ENCODE results near the gene PTPRM. TPM values are rescaled to one million over a fixed set of nuclear protein-coding genes. Genes with fewer than 3 reads are reported as not detected.

Gene PTPRM
- polyA plus RNA-seq, 3 donors, result 0.04 to 2.1 (median 0.66) TPM

GRCh38 chr18:8208716-8209115, 641.6 kb downstream of the PTPRM start:
- Histone ChIP-seq H3K4me2 (replicated peaks; ENCODE audit: extremely low read depth, low read length, poor library complexity, severe bottlenecking) (no peak overlapping the region), H4K20me1 (ENCODE audit: insufficient read depth, low read length) (no peaks in the 10 kb centered on the region), H3K4me1 (ENCODE audit: control insufficient read depth in 1 of 2, insufficient read depth in 2 of 2, low read length in 2 of 2) (no peaks in the 10 kb centered on the region), H3K27me3 (ENCODE audit: control insufficient read depth in 2 of 2, insufficient read depth in 2 of 2, low read length in 2 of 2) (no peaks in the 10 kb centered on the region), H3K79me2 (ENCODE audit: insufficient read depth, low read length) (no peaks in the 10 kb centered on the region), H2AFZ (ENCODE audit: insufficient read depth, low read depth, low read length, poor library complexity, severe bottlenecking) (no peak overlapping the region), H3K9me3 (replicated peaks in 1 of 2; ENCODE audit: control insufficient read depth in 1 of 2, insufficient read depth in 1 of 2, low read length in 2 of 2) (no peaks in the 10 kb centered on the region), H3K36me3 (replicated peaks in 1 of 2; ENCODE audit: control insufficient read depth in 1 of 2, insufficient read depth in 2 of 2, low read length in 2 of 2) (no peaks in the 10 kb centered on the region), H3K9ac (ENCODE audit: insufficient read depth, low read length, poor library complexity, severe bottlenecking) (no peak overlapping the region), H3K27ac (ENCODE audit: low read depth in 1 of 2, low read length in 2 of 2) (no peak overlapping the region), H3K4me3 (replicated peaks in 1 of 3; ENCODE audit: low read depth in 2 of 3, low read length in 3 of 3) (no peak overlapping the region)
- no peak for DNase-seq
- Mint-ChIP-seq H3K27ac (no peak overlapping the region), H3K9me3 (peaks cover 2 to 19% (median 6%) of the 10 kb centered on the region in 7 donors), H3K4me1 (no peaks in the 10 kb centered on the region), H3K27me3 (ENCODE audit: low read depth in 3 of 3) (no peaks in the 10 kb centered on the region), H3K4me3 (no peak overlapping the region), H3K36me3 (no peaks in the 10 kb centered on the region)
- WGBS (ENCODE audit: insufficient coverage), result 61% methylated on average over 6 of the region's 6 CpGs
- no peak for TF ChIP-seq CTCF (IDR thresholded peaks at IDR 0.05)
- intact Hi-C loops (cut with micrococcal nuclease), result no loop called here

GRCh38 chr18:8212896-8213780, 646.0 kb downstream of the PTPRM start:
- Histone ChIP-seq H2AFZ (ENCODE audit: insufficient read depth, low read depth, low read length, poor library complexity, severe bottlenecking) (no peak overlapping the region), H3K4me3 (replicated peaks in 1 of 3; ENCODE audit: low read depth in 2 of 3, low read length in 3 of 3) (no peak overlapping the region), H3K27me3 (ENCODE audit: control insufficient read depth in 2 of 2, insufficient read depth in 2 of 2, low read length in 2 of 2) (no peaks in the 10 kb centered on the region), H3K36me3 (replicated peaks in 1 of 2; ENCODE audit: control insufficient read depth in 1 of 2, insufficient read depth in 2 of 2, low read length in 2 of 2) (no peaks in the 10 kb centered on the region), H3K9me3 (replicated peaks in 1 of 2; ENCODE audit: control insufficient read depth in 1 of 2, insufficient read depth in 1 of 2, low read length in 2 of 2) (no peaks in the 10 kb centered on the region), H3K9ac (ENCODE audit: insufficient read depth, low read length, poor library complexity, severe bottlenecking) (no peak overlapping the region), H3K4me1 (ENCODE audit: control insufficient read depth in 1 of 2, insufficient read depth in 2 of 2, low read length in 2 of 2) (no peaks in the 10 kb centered on the region), H3K27ac (ENCODE audit: low read depth in 1 of 2, low read length in 2 of 2) (no peak overlapping the region), H3K4me2 (replicated peaks; ENCODE audit: extremely low read depth, low read length, poor library complexity, severe bottlenecking) (no peak overlapping the region), H4K20me1 (ENCODE audit: insufficient read depth, low read length) (no peaks in the 10 kb centered on the region), H3K79me2 (ENCODE audit: insufficient read depth, low read length) (no peaks in the 10 kb centered on the region)
- DNase-seq, result no peak
- H3K27me3 Mint-ChIP-seq (ENCODE audit: low read depth in 3 of 3), result no peaks in the 10 kb centered on the region
- TF ChIP-seq CTCF (IDR thresholded peaks at IDR 0.05), result no peak
- no peaks in the 10 kb centered on the region for H3K4me1 Mint-ChIP-seq
- H3K4me3 Mint-ChIP-seq, result no peak overlapping the region
- intact Hi-C loops (cut with micrococcal nuclease), result no loop called here
- WGBS (ENCODE audit: insufficient coverage), result 100% methylated on average over 5 of the region's 8 CpGs
- peaks cover 4 to 19% (median 7%) of the 10 kb centered on the region in 7 donors for H3K9me3 Mint-ChIP-seq
- no peaks in the 10 kb centered on the region for H3K36me3 Mint-ChIP-seq
- no peak overlapping the region for H3K27ac Mint-ChIP-seq
